GM10266 (cell line): Measurements from ENCODE around the gene RBBP8.

ENCODE experiments used
- DNase-seq: peaks from one replicate; pipeline ENCODE4 v3.0.0; 2012; ENCODE audit errors: extremely low spot score
- TF ChIP-seq, protein P1 (sequence below): IDR thresholded peaks from 2 replicates; pipeline ENCODE4 v1.5.1; 2012; ENCODE audit warnings: mild to moderate bottlenecking, low read depth; ENCODE audit not compliant: control insufficient read depth, insufficient read depth; ENCODE audit errors: missing control alignments

The RBBP8 gene

DNA sequence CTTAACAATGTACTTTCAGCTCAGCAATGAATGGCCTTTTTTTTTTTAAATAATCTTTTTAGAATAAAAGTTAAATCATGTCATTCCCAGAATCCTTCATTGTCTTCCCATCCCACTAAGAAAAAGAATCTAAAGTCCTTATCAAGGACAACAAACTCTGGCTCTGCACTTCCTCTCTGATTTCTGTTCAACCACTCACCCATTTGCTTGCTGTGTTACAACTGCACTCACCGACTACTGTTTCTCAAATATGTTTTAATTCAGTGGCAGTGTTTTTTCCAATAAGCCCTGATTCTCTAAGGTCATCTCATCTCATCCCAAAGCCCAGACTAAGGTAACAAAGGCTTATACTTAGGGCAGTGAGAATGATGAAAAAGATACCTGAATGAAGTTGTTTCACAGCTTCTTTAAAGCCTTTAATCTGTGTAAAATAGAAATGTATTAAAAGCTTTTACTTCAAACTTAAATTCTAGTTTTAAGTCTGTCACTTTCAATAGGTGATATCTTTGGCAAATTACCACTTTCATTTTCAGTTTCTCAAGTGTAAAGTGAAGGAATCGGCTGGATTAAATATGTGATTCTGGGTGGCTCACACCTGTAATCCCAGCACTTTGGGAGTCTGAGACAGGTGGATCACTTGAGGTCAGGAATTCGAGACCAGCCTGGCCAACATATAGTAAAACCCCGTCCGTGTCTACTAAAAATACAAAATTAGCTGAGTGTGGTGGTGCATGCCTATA is 87.6 kb downstream of the RBBP8 start:
- DNase-seq, result no peak
- TF ChIP-seq, protein P1, sequence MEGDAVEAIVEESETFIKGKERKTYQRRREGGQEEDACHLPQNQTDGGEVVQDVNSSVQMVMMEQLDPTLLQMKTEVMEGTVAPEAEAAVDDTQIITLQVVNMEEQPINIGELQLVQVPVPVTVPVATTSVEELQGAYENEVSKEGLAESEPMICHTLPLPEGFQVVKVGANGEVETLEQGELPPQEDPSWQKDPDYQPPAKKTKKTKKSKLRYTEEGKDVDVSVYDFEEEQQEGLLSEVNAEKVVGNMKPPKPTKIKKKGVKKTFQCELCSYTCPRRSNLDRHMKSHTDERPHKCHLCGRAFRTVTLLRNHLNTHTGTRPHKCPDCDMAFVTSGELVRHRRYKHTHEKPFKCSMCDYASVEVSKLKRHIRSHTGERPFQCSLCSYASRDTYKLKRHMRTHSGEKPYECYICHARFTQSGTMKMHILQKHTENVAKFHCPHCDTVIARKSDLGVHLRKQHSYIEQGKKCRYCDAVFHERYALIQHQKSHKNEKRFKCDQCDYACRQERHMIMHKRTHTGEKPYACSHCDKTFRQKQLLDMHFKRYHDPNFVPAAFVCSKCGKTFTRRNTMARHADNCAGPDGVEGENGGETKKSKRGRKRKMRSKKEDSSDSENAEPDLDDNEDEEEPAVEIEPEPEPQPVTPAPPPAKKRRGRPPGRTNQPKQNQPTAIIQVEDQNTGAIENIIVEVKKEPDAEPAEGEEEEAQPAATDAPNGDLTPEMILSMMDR, result no peak

DNA sequence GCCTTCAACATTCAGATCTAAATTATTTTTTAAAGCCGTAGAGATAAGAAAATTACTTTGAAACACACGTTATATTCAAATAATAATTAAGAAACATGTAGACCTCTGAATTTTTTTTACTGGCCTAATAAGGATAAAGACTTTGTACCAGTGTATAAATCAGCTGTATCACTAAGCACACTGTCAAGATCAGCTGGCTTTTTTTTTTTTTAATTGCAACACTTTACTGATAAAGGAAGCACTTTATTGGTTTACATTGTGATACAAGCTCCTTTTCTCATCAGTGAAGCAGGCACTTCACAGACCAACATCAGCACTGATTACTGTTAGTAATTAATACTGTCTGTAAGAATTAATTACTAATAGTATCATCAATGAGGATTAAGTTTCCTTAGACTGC is 88.5 kb downstream of the RBBP8 start:
- TF ChIP-seq, protein P1, result no peak
- DNase-seq, result no peak

GRCh38 chr18:23032030-23032582 is 99.0 kb downstream of the RBBP8 start:
- no peak for DNase-seq

DNA sequence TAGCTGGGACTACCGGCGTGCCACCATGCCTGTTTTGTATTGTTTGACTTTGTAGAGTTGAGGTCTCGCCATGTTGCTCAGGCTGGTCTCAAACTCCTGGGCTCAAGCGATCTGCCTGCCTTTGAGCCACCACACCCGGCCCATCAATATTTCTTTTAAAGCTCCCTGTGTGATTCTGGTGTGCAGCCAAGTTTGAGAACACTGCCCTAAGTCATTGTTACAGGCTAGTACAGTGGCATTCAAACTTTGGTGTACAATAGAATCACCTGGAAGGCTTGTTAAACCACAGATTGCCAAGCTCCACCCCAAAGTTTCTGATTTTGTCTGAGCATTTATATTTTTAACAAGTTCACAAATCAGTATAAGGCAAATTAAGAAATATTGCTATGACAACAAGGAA is 99.9 kb downstream of the RBBP8 start:
- DNase-seq, result no peak
- TF ChIP-seq, protein P1, result no peak

More at GRCh38 chr18:23032030-23032582, 99.0 kb downstream of the RBBP8 start:
- TF ChIP-seq, protein P1, result no peak

DNA sequence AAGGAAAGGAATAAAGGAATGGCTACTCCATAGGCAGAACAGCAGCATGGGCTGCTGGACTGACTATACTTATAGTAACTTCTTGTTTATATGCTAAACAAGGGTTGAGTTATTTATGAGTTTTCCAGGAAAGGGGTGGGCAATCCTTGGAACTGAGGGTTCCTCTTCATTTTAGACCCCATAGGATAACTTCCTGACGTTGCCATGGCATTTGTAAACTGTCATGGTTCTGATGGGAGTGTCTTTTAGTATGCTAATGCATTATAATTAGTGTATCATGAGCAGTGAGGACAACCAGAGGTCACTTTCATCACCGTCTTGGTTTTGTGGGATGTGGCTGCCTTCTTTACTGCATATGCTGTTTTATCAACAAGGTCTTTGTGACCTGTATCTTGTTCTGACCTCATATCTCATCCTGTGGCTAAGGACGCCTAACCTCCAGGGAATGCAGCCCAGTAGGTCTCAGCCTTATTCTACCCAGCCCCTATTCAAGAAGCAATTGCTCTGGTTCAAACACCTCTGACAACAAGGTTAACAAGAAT is 103.6 kb downstream of the RBBP8 start:
- no peak for DNase-seq
- TF ChIP-seq, protein P1, result no peak

GRCh38 chr18:23037646-23038045 is 104.5 kb downstream of the RBBP8 start:
- TF ChIP-seq, protein P1, result no peak
- DNase-seq, result no peak

GRCh38 chr18:23038712-23039111 is 105.6 kb downstream of the RBBP8 start:
- DNase-seq, result no peak

More at GRCh38 chr18:23038712-23039111, 105.6 kb downstream of the RBBP8 start:
- TF ChIP-seq, protein P1, result no peak
